HCT116 (cell line): ENCODE data around the gene SIN3B. TPM values are rescaled to one million over a fixed set of nuclear protein-coding genes. Genes with fewer than 3 reads are reported as not detected.

ENCODE experiments used
- ATAC-seq: fragments of 200-7000 bp; cut with Tn5 transposase; 2 replicates; pipeline ENCODE4 v1.9.1; 2020; ENCODE audit warnings: mild to moderate bottlenecking, moderate library complexity
- BruUV-seq: library from RNA; stranded (reverse); fragments of 400-500 nt; replicated peaks from 2 replicates; lab custom pipeline; 2021; lab: Mats Ljungman, UMichigan
- CTCF ChIA-PET: fragments of 300-600 bp; sonication (Branson Sonifier 250); formaldehyde crosslinking; loops from one replicate; lab custom pipeline; 2021; ENCODE audit warnings: antibody characterized with exemption; lab: Charles Lee
- POLR2A ChIA-PET: fragments of 300-600, 350-600 bp; sonication (Branson Sonifier 250); formaldehyde crosslinking; loops from one replicate; lab custom pipeline; 2021; ENCODE audit warnings: antibody characterized with exemption; lab: Charles Lee
- RAD21 ChIA-PET, 2 experiments: fragments of 300-600 bp; sonication (Branson Sonifier 250); formaldehyde crosslinking; loops; one replicate each; lab custom pipeline; 2023; ENCODE audit warnings: low total read pairs in 2 of 2; ENCODE audit not compliant: uncharacterized antibody in 2 of 2, unreplicated experiment in 2 of 2, low non-redundant PET in 1 of 2; lab: Charles Lee
- DNase-seq: peaks from one replicate; pipeline ENCODE4 v3.0.0-alpha.2; 2010; ENCODE audit warnings: low read depth, low spot score
- H2AFZ ChIP-seq: fragments of 200-600 bp; shearing (Covaris generic), sonication (generic); 2 replicates; pipeline ENCODE4 v1.6.1; 2017; ENCODE audit warnings: low read depth, mixed run types, mixed read lengths, antibody characterized with exemption, low read length; ENCODE audit not compliant: poor library complexity, severe bottlenecking
- H3K27ac ChIP-seq: 2 replicates; pipeline ENCODE4 v1.5.1; 2012; ENCODE audit warnings: low read depth, low read length
- H3K27me3 ChIP-seq: fragments of 200-600 bp; sonication (generic); 2 replicates; pipeline ENCODE4 v1.6.1; 2016; ENCODE audit warnings: mixed run types, low read length, mixed read lengths; ENCODE audit not compliant: insufficient read depth
- H3K36me3 ChIP-seq, 2 experiments: fragments of 200-500 bp in 1 of 2; fragments of 200-600 bp in 1 of 2; sonication (Bioruptor generic) in 1 of 2; sonication (generic) in 1 of 2; 2 replicates each; pipeline versions ENCODE4 v1.5.1 to v1.6.1; 2014 to 2016; ENCODE audit warnings: low read length in 2 of 2, inconsistent platforms in 1 of 2, mixed read lengths in 1 of 2, mixed run types in 1 of 2; ENCODE audit not compliant: insufficient read depth in 2 of 2, control insufficient read depth in 1 of 2
- H3K4me1 ChIP-seq, 2 experiments: fragments of 200-600 bp in 1 of 2; sonication (generic) in 1 of 2; 2 replicates each; pipeline versions ENCODE4 v1.5.1 to v1.6.1; 2012 to 2017; ENCODE audit warnings: low read length in 2 of 2, inconsistent platforms in 1 of 2, mild to moderate bottlenecking in 1 of 2, mixed read lengths in 1 of 2, mixed run types in 1 of 2, moderate library complexity in 1 of 2; ENCODE audit not compliant: insufficient read depth in 2 of 2, control insufficient read depth in 1 of 2
- H3K4me2 ChIP-seq: fragments of 200-600 bp; sonication (generic); 2 replicates; pipeline ENCODE4 v1.6.1; 2017; ENCODE audit warnings: mixed run types, low read length, mixed read lengths
- H3K4me3 ChIP-seq, 2 experiments: fragments of 200-600 bp in 1 of 2; sonication (generic) in 1 of 2; replicated peaks in 1 of 2; 2 replicates each; pipeline ENCODE4 v1.5.1; 2011 to 2016; ENCODE audit warnings: low read length in 2 of 2, control low read depth in 1 of 2, low read depth in 1 of 2, mild to moderate bottlenecking in 1 of 2, mixed read lengths in 1 of 2, mixed run types in 1 of 2
- H3K79me2 ChIP-seq: fragments of 200-600 bp; sonication (generic); 2 replicates; pipeline ENCODE4 v1.6.1; 2017; ENCODE audit warnings: mild to moderate bottlenecking, mixed run types, low read length, moderate library complexity, mixed read lengths; ENCODE audit not compliant: insufficient read depth
- H3K9ac ChIP-seq: fragments of 200-600 bp; sonication (generic); 2 replicates; pipeline ENCODE4 v1.6.1; 2016; ENCODE audit warnings: low read length, mixed read lengths
- H3K9me2 ChIP-seq: fragments of 200-600 bp; sonication (generic), shearing (Covaris generic); 2 replicates; pipeline ENCODE4 v1.6.1; 2017; ENCODE audit warnings: mixed run types, mild to moderate bottlenecking, moderate library complexity; ENCODE audit not compliant: insufficient read depth
- H3K9me3 ChIP-seq, 2 experiments: fragments of 200-500 bp in 1 of 2; fragments of 200-600 bp in 1 of 2; sonication (Bioruptor generic) in 1 of 2; sonication (generic) in 1 of 2; 2 replicates each; pipeline ENCODE4 v1.6.1; 2014 to 2017; ENCODE audit warnings: low read length in 2 of 2, mixed read lengths in 2 of 2, inconsistent platforms in 1 of 2, low read depth in 1 of 2, mild to moderate bottlenecking in 1 of 2, mixed run types in 1 of 2, moderate library complexity in 1 of 2; ENCODE audit not compliant: control insufficient read depth in 1 of 2, insufficient read depth in 1 of 2
- H4K20me1 ChIP-seq: fragments of 200-600 bp; sonication (generic), shearing (Covaris generic); 2 replicates; pipeline ENCODE4 v1.6.1; 2017; ENCODE audit warnings: mixed run types, mild to moderate bottlenecking, moderate library complexity; ENCODE audit not compliant: insufficient read depth
- CBX3 ChIP-seq: IDR thresholded peaks from 2 replicates; pipeline ENCODE4 v1.6.1; 2012; ENCODE audit warnings: low read depth
- EZH2phosphoT487 ChIP-seq: fragments of 200-600 bp; IDR thresholded peaks from 2 replicates; pipeline ENCODE4 v1.6.1; 2018; ENCODE audit warnings: antibody characterized with exemption, borderline replicate concordance
- FOSL1 ChIP-seq: IDR thresholded peaks from 2 replicates; pipeline ENCODE4 v1.6.1; 2012; ENCODE audit warnings: low read depth
- TCF7L2 ChIP-seq: IDR thresholded peaks from 2 replicates; pipeline ENCODE4 v1.7.0; 2011; ENCODE audit warnings: borderline replicate concordance, inconsistent platforms; ENCODE audit not compliant: insufficient read depth, insufficient read length; ENCODE audit errors: extremely low read depth
- ZFX ChIP-seq: fragments of 450-650 bp; IDR thresholded peaks from 2 replicates; pipeline ENCODE4 v1.6.1; 2017
- ZNF274 ChIP-seq: fragments of 200-500 bp; sonication (Bioruptor generic); IDR thresholded peaks from 2 replicates; pipeline ENCODE4 v1.6.1; 2014; ENCODE audit warnings: mild to moderate bottlenecking, low read depth, low read length, inconsistent platforms
- intact Hi-C: fragments of 100-400 bp; cut with micrococcal nuclease; formaldehyde crosslinking; loops from 2 replicates; pipeline ENCODE4 v1.10.0; 2022
- total RNA-seq: library from RNA; stranded (reverse); gene quantifications from one replicate; pipeline ENCODE4 v1.2.1, GENCODE V29; 2021; ENCODE audit not compliant: unreplicated experiment

The SIN3B gene
- total RNA-seq, 1 experiment from 2014 or later, result 59.9 TPM

- Histone ChIP-seq H3K4me3 (no peak overlapping the region), H3K36me3 (peaks cover 0 to 21% of the 10 kb centered on the region in 2 experiments; a peak in 3 of 4 replicates), H4K20me1 (no peaks in the 10 kb centered on the region), H3K79me2 (no peaks in the 10 kb centered on the region), H3K9me3 (peaks cover 8 to 11% of the 10 kb centered on the region in 2 experiments; a peak in 2 of 4 replicates), H3K27ac (no peak overlapping the region), H3K4me1 (no peaks in the 10 kb centered on the region), H3K4me2 (no peak overlapping the region), H3K9me2 (no peaks in the 10 kb centered on the region), H3K9ac (no peak overlapping the region), H2AFZ (no peak overlapping the region), H3K27me3 (no peaks in the 10 kb centered on the region)
- intact Hi-C loops, result no loop called here
- ChIA-PET RAD21 (no interaction called here), POLR2A (no interaction called here), CTCF (no interaction called here)
- no TSS peak for BruUV-seq
- peak; percentile 16 for DNase-seq
- ATAC-seq, result 0 out of 2 replicates have a peak, but pooled peaks have one; percentile 32
- TF ChIP-seq ZFX (no peak), ZNF274 (no peak), CBX3 (peak; percentile 98)
Observed at GRCh38 chr19:16882146-16882545, 52.9 kb downstream of the SIN3B start.

- H3K9me3 ChIP-seq, result peaks cover 8 to 11% of the 10 kb centered on the region in 2 experiments; a peak in 2 of 4 replicates
- H2AFZ ChIP-seq, result no peak overlapping the region
- no peak overlapping the region for H3K4me2 ChIP-seq
- H3K9ac ChIP-seq, result no peak overlapping the region
- no peak for ATAC-seq
- H3K4me1 ChIP-seq, result no peaks in the 10 kb centered on the region
- H4K20me1 ChIP-seq, result no peaks in the 10 kb centered on the region
- RAD21 ChIA-PET, result no interaction called here
- POLR2A ChIA-PET, result no interaction called here
- no peaks in the 10 kb centered on the region for H3K9me2 ChIP-seq
- H3K36me3 ChIP-seq, result peaks cover 0 to 21% of the 10 kb centered on the region in 2 experiments; a peak in 3 of 4 replicates
- CTCF ChIA-PET, result no interaction called here
- TF ChIP-seq EZH2phosphoT487 (no peak), FOSL1 (no peak), TCF7L2 (no peak)
- H3K79me2 ChIP-seq, result no peaks in the 10 kb centered on the region
- H3K27me3 ChIP-seq, result no peaks in the 10 kb centered on the region
- intact Hi-C loops, result no loop called here
- H3K4me3 ChIP-seq, result no peak overlapping the region
- no peak for DNase-seq
- H3K27ac ChIP-seq, result no peak overlapping the region
- BruUV-seq, result no TSS peak
Observed at GRCh38 chr19:16883522-16883921, 54.3 kb downstream of the SIN3B start.
